Activated naive CD8-positive, alpha-beta T cell treated with anti-CD3 and anti-CD28 coated beads, Interleukin-2, amount 10 ng/mL, durations not matched to agents 7 days and 5 days (primary cell): Measurements from ENCODE around the gene TFPT. TPM values are rescaled to one million over a fixed set of nuclear protein-coding genes. Genes with fewer than 3 reads are reported as not detected.
A peak's percentile ranks its signal among the peaks of the same experiment; 100 is the strongest.

Experiments
- ATAC-seq: fragments of 150-1000 bp; cut with Tn5 transposase; one replicate; pipeline ENCODE4 v1.10.0; 2021; ENCODE audit warnings: low read depth, moderate library complexity
- POLR2A ChIA-PET: fragments of 350-600 bp; sonication (Branson Sonifier 250); formaldehyde crosslinking; loops from one replicate; lab custom pipeline; 2021; ENCODE audit warnings: antibody characterized with exemption; lab: Charles Lee
- DNase-seq: peaks from one replicate; pipeline ENCODE4 v3.0.0; 2021
- H3K27ac Mint-ChIP-seq: one replicate; pipeline ENCODE4 v1.8.0; 2022; ENCODE audit warnings: mild to moderate bottlenecking, mixed read lengths
- H3K27me3 Mint-ChIP-seq: one replicate; pipeline ENCODE4 v1.8.0; 2022; ENCODE audit warnings: mild to moderate bottlenecking, moderate library complexity, mixed read lengths
- H3K36me3 Mint-ChIP-seq: one replicate; pipeline ENCODE4 v1.8.0; 2021; ENCODE audit warnings: mild to moderate bottlenecking, mixed read lengths
- H3K4me1 Mint-ChIP-seq: one replicate; pipeline ENCODE4 v1.8.0; 2021; ENCODE audit warnings: mixed read lengths
- H3K4me3 Mint-ChIP-seq: one replicate; pipeline ENCODE4 v1.8.0; 2022; ENCODE audit warnings: mild to moderate bottlenecking, moderate library complexity, mixed read lengths
- H3K9me3 Mint-ChIP-seq: one replicate; pipeline ENCODE4 v1.8.0; 2021; ENCODE audit warnings: mixed read lengths
- total RNA-seq, 2 experiments: library from RNA; stranded (reverse); gene quantifications; one replicate each; pipeline ENCODE4 v1.2.3, GENCODE V29; 2021

TFPT gene
- total RNA-seq, 2 experiments from 2014 or later, result 37.9 to 43.3 TPM

DNA sequence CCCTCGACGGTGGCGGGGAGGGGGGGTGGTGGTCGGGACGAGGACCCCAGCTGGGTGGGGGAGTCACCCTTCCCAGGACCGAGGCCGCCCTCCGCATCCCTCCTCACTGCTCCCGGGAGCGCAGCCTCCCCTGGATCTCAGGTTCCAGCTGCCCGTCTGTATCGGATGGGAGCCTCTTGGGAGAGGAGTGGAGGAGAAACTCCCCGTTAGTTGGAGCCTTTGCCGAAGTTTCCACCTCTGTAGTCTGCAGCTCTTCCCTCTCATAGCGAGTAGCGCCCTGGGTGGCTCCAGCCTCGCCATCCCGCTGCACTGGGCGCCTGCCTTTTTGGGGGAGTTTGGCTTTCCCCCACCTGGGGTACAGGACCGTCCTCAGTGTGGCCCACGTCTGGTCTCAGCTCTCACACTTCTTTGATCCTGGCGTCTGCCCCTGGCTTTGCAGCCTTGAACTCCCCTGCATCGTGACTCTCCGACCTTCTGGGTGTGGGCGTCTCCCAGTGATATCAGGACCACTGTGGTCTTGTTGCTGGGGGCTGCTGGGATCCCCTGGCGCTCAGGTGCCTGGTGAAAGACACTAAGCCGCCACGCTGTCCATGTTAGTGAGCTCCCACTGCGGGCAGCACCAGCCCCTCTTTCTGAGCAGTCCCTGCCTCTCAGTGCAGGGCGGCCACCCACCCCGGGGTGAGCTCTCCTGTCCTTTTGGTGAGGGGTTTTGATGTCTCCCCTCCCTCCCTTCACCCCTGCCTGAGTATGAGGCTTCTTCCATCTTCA, 23.2 kb upstream of the TFPT start:
- POLR2A ChIA-PET, result interaction anchor here (0.7 to 4.0 kb wide), 4 partner anchors 21 to 62 kb away, joined by 3 to 30 read pairs (median 3); partner anchors contain the start of genes LENG1, MBOAT7, PRPF31 and TFPT
- peaks cover 4% of the 10 kb centered on the region for H3K36me3 Mint-ChIP-seq
- H3K27me3 Mint-ChIP-seq, result no peaks in the 10 kb centered on the region
- ATAC-seq (no peak), DNase-seq (no peak)
- H3K4me1 Mint-ChIP-seq, result peaks cover 33% of the 10 kb centered on the region
- no peaks in the 10 kb centered on the region for H3K9me3 Mint-ChIP-seq
- H3K27ac Mint-ChIP-seq, result peak overlapping the region; percentile 90
- peak overlapping the region; percentile 90 for H3K4me3 Mint-ChIP-seq

- DNase-seq (peak; percentile 53), ATAC-seq (no peak)
- POLR2A ChIA-PET, result interaction anchor here (0.6 to 4.0 kb wide), 14 partner anchors 12 to 1121 kb away, joined by 3 to 38 read pairs (median 4); partner anchors contain the start of genes LENG1, MBOAT7, PRPF31 and RPS9
- Mint-ChIP-seq H3K27me3 (no peaks in the 10 kb centered on the region), H3K36me3 (peaks cover 2% of the 10 kb centered on the region), H3K27ac (peak within 1 kb of the TSS; percentile 90), H3K9me3 (no peaks in the 10 kb centered on the region), H3K4me3 (peak within 1 kb of the TSS; percentile 90), H3K4me1 (peaks cover 33% of the 10 kb centered on the region)
These were observed 22.4 kb upstream of the TFPT start, which contains the start of gene CNOT3 for GRCh38 chr19:54137699-54138488. Gene CNOT3, plus strand, starts transcription at chr19:54137762. Its CDS starts 5,217 bp downstream, at chr19:54142979.

DNA sequence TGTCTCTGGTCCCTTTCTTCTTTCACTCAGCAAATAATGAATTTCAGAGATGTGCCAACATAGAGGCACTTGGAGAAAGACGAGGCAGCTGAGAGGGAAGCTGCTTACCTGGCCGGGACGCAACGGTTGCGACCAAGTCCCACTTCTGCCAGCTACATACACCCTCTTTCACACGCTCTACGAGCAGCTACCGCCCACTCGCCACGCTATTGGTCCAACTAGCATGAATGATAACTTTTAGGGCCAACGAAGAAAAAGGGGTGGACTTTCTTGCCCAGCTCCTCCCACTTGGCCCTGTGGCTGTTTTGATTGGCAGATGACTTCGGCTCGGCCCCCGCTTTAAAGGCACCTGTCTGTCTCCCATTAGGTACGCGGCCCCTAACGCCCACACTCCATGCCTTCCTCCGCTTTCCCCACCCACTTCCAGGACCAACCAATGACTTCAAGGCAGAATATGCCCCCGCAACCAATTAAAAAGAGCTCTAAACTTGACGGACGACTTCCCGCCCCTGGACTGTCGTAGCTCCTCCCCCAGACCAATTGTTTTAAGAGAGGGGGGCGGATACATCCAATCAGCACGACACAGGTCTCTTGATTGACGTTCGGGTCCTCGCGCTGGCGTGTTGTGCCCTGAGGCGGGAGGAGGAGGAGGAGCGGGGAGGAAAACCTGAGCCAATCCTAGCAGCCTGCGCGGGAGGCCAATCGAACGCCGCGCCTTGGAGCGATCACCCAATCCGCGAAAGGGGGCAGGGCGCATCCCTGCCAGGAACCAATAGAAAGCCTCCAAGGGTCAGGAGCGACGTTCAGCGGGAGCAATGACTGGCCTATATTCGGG, 21.6 kb upstream of the TFPT start:
- Mint-ChIP-seq H3K27ac (peak overlapping the region; percentile 78), H3K4me1 (peaks cover 33% of the 10 kb centered on the region), H3K4me3 (peak overlapping the region; percentile 90), H3K9me3 (no peaks in the 10 kb centered on the region), H3K36me3 (peaks cover 2% of the 10 kb centered on the region), H3K27me3 (no peaks in the 10 kb centered on the region)
- ATAC-seq (peak; percentile 86), DNase-seq (peak; percentile 96)
- POLR2A ChIA-PET, result interaction anchor here (0.6 to 4.0 kb wide), 19 partner anchors 13 to 1271 kb away, joined by 3 to 38 read pairs (median 4); partner anchors contain the start of genes LENG1, LENG8, MBOAT7 and NDUFA3

- POLR2A ChIA-PET, result interaction anchor here (0.7 to 4.0 kb wide), 13 partner anchors 14 to 1272 kb away, joined by 3 to 38 read pairs (median 7); partner anchors contain the start of genes LENG1, LENG8, MBOAT7 and NDUFA3
- DNase-seq (no peak), ATAC-seq (no peak)
- Mint-ChIP-seq H3K36me3 (peaks cover 2% of the 10 kb centered on the region), H3K9me3 (no peaks in the 10 kb centered on the region), H3K27ac (peak overlapping the region; percentile 78), H3K4me3 (peak overlapping the region; percentile 90), H3K27me3 (no peaks in the 10 kb centered on the region), H3K4me1 (peaks cover 28% of the 10 kb centered on the region)
These were observed 20.8 kb upstream of the TFPT start for GRCh38 chr19:54136086-54136863.

- Mint-ChIP-seq H3K27me3 (no peaks in the 10 kb centered on the region), H3K9me3 (no peaks in the 10 kb centered on the region), H3K27ac (peak overlapping the region; percentile 54), H3K4me3 (no peak overlapping the region), H3K36me3 (peaks cover under 1% of the 10 kb centered on the region), H3K4me1 (peaks cover 16% of the 10 kb centered on the region)
- POLR2A ChIA-PET, result no interaction called here
- ATAC-seq (no peak), DNase-seq (no peak)
These were observed 18.6 kb upstream of the TFPT start for GRCh38 chr19:54133957-54134590.

DNA sequence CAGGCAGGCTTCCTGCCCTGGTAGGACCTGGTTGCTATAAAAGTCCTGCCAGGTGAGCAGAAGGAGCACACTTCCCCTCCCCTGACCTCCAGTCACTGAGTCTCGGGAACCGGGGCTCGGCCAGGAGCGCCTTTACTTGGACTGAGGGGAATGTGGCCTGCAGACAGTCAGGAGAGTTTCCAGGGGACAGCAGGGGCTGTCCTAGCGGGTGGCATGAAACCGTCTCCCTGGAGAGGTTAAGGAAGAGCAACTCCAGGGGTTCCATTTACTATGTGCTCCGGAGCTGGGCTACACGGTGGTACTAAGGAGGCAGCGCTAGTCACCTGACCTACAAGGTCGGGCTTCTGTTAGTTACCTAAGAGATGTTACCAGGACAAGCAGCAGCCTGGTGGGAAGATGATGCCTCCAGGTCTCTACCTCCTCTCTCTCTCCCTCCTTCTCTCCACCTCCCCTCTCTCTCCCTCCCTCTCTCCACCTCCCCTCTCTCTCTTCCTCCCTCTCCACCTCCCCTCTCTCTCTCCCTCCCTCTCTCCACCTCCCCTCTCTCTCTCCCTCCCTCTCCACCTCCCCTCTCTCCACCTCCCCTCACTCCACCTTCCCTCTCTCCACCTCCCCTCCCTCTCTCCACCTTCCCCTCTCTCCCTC, 18.0 kb upstream of the TFPT start:
- Mint-ChIP-seq H3K4me1 (peaks cover 10% of the 10 kb centered on the region), H3K9me3 (no peaks in the 10 kb centered on the region), H3K27ac (no peak overlapping the region), H3K4me3 (no peak overlapping the region), H3K27me3 (no peaks in the 10 kb centered on the region), H3K36me3 (no peaks in the 10 kb centered on the region)
- DNase-seq (no peak), ATAC-seq (no peak)
- POLR2A ChIA-PET, result no interaction called here

DNA sequence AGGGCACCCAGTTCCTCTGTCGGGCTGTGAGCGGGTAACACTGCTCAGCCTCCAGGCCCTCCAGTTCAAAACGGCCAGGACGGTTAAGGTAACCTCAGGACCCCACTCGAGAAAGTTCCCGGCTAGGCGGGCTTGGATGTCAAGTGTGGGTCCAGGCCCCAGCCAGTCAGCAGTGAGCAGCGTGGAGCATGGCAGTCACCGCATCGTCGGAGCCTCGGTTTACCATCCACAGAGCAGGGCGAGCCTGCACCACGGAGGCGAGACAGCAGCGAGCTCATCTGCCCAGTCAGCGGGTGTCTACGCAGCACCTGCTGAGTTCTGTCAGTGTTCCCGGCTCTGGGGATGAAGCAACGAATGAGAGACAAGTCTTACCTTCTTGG, 14.2 kb upstream of the TFPT start:
- peaks cover 3% of the 10 kb centered on the region for H3K4me1 Mint-ChIP-seq
- ATAC-seq (no peak), DNase-seq (no peak)
- H3K27me3 Mint-ChIP-seq, result no peaks in the 10 kb centered on the region
- H3K4me3 Mint-ChIP-seq, result no peak overlapping the region
- H3K9me3 Mint-ChIP-seq, result no peaks in the 10 kb centered on the region
- H3K27ac Mint-ChIP-seq, result no peak overlapping the region
- POLR2A ChIA-PET, result no interaction called here
- peaks cover 1% of the 10 kb centered on the region for H3K36me3 Mint-ChIP-seq

DNA sequence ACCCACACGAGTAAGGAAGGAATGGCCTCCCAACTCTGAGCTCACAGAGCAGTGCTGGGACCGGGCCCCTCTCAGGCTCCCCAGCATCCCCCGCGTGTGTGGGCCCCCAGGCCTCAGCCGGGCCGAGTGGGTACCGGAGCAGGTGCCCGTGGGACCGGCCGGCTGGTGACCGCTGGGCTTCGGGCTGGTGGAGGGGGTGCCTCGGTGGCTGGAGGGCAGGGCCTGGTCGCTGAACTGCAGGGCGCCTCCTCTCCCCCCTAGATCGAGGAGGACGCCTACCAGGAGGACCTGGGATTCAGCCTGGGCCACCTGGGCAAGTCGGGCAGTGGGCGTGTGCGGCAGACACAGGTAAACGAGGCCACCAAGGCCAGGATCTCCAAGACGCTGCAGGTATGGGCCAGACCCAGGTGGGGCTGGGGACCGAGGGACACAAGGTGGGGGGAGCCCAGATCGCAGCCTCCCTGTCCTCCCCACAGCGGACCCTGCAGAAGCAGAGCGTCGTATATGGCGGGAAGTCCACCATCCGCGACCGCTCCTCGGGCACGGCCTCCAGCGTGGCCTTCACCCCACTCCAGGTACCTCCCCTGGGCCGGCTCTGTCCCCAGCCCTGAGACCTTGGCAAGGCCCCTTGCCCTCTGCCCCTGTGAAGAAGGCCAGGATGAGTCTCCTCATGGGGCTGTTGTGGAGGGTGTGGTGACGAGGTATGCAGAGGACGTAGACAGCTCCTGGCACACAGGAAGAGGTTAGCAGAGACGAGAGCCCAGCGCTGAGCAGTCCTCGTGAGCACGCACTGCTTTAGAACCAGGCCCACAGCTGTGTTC, 13.5 kb upstream of the TFPT start:
- DNase-seq (no peak), ATAC-seq (no peak)
- no peaks in the 10 kb centered on the region for H3K9me3 Mint-ChIP-seq
- H3K27me3 Mint-ChIP-seq, result no peaks in the 10 kb centered on the region
- H3K4me1 Mint-ChIP-seq, result no peaks in the 10 kb centered on the region
- no peak overlapping the region for H3K27ac Mint-ChIP-seq
- no peak overlapping the region for H3K4me3 Mint-ChIP-seq
- POLR2A ChIA-PET, result no interaction called here
- H3K36me3 Mint-ChIP-seq, result peaks cover 1% of the 10 kb centered on the region

DNA sequence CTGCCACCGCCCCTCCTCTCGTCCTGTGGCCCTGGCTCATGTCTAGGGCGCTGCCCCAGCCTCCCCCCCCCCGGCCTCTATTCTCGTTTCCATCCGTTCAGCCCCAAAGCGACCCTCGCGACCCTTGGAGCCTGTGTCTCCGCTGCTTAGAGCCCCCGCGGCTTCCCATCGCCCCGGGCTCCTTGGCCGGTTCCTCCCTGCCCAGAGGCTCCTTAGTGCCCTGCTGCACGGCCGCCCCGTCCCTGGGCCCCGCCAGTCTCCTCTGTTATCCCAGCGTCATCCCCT, 12.9 kb upstream of the TFPT start:
- Mint-ChIP-seq H3K27ac (no peak overlapping the region), H3K27me3 (no peaks in the 10 kb centered on the region), H3K9me3 (no peaks in the 10 kb centered on the region), H3K36me3 (peaks cover 2% of the 10 kb centered on the region), H3K4me3 (no peak overlapping the region), H3K4me1 (no peaks in the 10 kb centered on the region)
- no peak for DNase-seq
- ATAC-seq, result no peak
- POLR2A ChIA-PET, result no interaction called here

GRCh38 chr19:54127688-54128440, 12.4 kb upstream of the TFPT start:
- Mint-ChIP-seq H3K4me1 (no peaks in the 10 kb centered on the region), H3K36me3 (peaks cover 4% of the 10 kb centered on the region), H3K27ac (no peak overlapping the region), H3K27me3 (no peaks in the 10 kb centered on the region), H3K4me3 (no peak overlapping the region), H3K9me3 (no peaks in the 10 kb centered on the region)
- ATAC-seq, result no peak
- POLR2A ChIA-PET, result no interaction called here
- DNase-seq, result no peak

DNA sequence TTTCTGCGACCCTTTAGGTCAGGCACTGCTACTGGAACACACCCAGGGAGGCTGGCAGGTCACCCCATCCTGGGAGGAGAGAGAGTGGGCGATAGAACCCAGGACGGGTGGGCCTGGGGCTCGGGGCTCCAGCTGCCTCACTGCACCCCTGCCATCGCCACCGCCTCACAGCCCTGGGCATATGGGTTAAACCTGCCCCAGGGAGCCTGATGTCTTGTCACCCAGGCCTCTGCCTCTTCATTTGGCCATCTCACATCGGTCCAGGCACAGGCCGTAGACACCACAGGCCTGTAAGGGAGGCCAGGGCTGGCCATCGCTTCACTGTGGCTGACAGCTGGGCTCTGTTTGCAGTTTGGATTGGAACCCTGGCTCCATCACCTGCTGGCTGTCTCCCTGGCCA, 10.3 kb upstream of the TFPT start:
- no peak for DNase-seq
- Mint-ChIP-seq H3K4me3 (no peak overlapping the region), H3K27ac (no peak overlapping the region), H3K36me3 (peaks cover 6% of the 10 kb centered on the region), H3K27me3 (no peaks in the 10 kb centered on the region), H3K9me3 (no peaks in the 10 kb centered on the region), H3K4me1 (no peaks in the 10 kb centered on the region)
- ATAC-seq, result no peak
- POLR2A ChIA-PET, result no interaction called here
